Erythroblast (primary cell): ENCODE data around the gene RAB7A.

Experiments used
- GATA1 ChIP-seq: IDR thresholded peaks from 2 replicates; pipeline ENCODE4 v1.6.1; 2011; ENCODE audit warnings: low read depth, mild to moderate bottlenecking, control low read depth, low read length, moderate library complexity
- POLR2A ChIP-seq: IDR thresholded peaks from 2 replicates; pipeline ENCODE4 v1.6.1; 2011; ENCODE audit warnings: mild to moderate bottlenecking, low read length

GRCh38 chr3:128764863-128765262, 38.9 kb downstream of the RAB7A start:
- TF ChIP-seq POLR2A: no peak
- no peak for TF ChIP-seq GATA1
